GM12872 (cell line): ENCODE data around the gene RGS18.

Experiments used
- CTCF ChIP-seq: IDR thresholded peaks from 3 replicates; pipeline ENCODE4 v1.5.1; 2011; ENCODE audit warnings: low read depth, mild to moderate bottlenecking, low read length, moderate library complexity; ENCODE audit not compliant: insufficient read depth

The RGS18 gene

GRCh38 chr1:192167011-192167410, 8.7 kb downstream of the RGS18 start:
- no peak for TF ChIP-seq CTCF

GRCh38 chr1:192167911-192168700, 9.8 kb downstream of the RGS18 start:
- no peak for TF ChIP-seq CTCF

GRCh38 chr1:192168964-192169363, 10.7 kb downstream of the RGS18 start:
- no peak for TF ChIP-seq CTCF

GRCh38 chr1:192170196-192170984, 12.1 kb downstream of the RGS18 start:
- TF ChIP-seq CTCF: no peak

- no peak for TF ChIP-seq CTCF
Measured at GRCh38 chr1:192171123-192171522, 12.9 kb downstream of the RGS18 start.

- no peak for TF ChIP-seq CTCF
Measured at GRCh38 chr1:192175971-192176370, 17.7 kb downstream of the RGS18 start.

- TF ChIP-seq CTCF: no peak
Measured at GRCh38 chr1:192183788-192184187, 25.5 kb downstream of the RGS18 start.
